Fibroblast of the conjunctiva (primary cell): ENCODE measurements around the gene PRC1.

Experiments used
- DNase-seq: peaks from one replicate; pipeline ENCODE4 v3.0.0-alpha.2; 2010; ENCODE audit warnings: low read depth

Gene PRC1

GRCh38 chr15:90955624-90956273, 38.6 kb downstream of the PRC1 start:
- no peak for DNase-seq

DNA sequence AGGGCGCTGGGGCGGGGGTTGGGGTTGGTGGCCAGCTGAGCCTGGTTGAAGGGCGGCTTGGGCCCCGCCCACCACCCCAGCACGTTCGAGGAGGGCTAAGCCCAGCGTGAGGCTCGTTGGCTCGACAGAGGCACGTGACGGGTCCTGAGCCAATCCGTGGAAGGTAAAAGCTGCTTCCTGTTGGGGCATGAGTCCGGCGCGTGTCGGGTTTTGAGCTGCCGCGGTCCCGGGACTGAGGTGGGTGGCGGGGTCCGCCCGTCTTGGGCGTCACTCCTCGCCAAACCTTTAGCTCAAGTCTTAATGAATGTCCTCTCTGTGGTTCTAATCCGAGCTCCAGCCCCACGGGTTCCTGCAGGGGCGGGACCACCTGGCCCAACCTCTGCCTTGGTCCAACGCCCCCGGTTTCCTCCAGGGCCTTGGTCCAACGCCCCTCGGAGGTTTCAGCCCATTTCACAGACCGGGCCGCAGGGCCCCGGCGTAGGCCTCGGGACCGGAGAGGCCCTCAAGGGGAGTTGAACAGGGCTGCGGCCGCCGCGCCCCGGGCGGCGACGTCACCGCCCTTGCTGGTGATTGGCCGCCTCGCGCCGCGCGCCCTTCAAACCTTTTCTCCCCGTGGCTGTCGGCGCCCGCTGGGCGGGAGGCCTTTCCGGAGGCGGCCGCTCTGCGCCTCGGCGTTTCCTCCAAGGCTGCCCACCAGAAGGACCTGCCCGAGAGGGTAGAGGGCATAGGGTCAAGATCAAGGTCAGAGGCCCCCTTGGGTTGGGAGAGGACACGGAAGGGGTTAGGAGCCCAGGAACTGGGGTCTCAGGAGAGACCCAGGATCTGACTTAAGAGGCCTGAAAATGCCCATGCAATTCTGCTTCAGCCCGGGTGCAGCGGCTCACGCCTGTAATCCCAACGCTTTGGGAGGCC, 39.4 kb downstream of the PRC1 start, which contains the start of gene RCCD1:
TSS of gene RCCD1 (plus strand) at position 173 of the 912 bp plus-strand sequence. CDS start 1,851 bp downstream, outside the sequence.
- DNase-seq: peak; percentile 93

- DNase-seq: no peak
These were observed 40.2 kb downstream of the PRC1 start for GRCh38 chr15:90953947-90954711.

DNA sequence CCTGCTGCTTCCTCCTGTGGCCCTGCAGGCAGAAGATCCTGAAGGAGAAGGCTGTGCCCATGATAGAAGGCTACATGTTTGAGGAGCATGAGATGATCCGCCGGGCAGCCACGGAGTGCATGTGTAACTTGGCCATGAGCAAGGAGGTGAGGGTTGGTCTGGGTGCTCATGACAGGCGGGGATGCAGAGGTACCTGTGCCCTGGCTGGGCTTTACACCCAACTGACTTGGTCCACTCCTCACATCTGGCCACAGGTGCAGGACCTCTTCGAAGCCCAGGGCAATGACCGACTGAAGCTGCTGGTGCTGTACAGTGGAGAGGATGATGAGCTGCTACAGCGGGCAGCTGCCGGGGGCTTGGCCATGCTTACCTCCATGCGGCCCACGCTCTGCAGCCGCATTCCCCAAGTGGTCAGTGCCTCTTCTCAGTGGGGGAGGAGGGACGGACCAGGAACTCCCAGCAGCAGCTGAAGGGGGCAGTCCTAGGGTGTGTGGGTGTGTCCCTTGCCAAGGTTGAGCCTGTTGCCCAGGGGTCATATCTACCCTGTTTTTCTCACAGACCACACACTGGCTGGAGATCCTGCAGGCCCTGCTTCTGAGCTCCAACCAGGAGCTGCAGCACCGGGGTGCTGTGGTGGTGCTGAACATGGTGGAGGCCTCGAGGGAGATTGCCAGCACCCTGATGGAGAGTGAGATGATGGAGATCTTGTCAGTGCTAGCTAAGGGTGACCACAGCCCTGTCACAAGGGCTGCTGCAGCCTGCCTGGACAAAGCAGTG, 41.2 kb downstream of the PRC1 start:
- DNase-seq: no peak

DNA sequence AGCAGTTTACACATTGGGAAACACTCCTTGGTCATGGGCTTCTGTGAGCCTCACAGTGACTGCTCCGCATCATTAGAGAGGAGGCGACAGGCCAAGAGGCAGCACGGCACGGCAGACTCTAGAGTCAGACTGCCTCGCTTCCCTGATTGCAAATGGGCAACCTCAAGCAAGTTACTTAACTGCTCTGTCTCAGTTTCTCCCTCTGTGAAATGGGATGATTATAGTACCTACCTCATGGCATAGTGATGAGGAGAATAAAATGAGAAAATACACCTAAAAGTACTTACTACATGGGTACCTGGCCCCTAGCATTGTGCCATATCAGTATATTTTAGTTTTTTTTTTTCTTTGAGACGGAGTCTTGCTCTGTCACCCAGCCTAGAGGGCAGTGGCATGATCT, 43.7 kb downstream of the PRC1 start:
- no peak for DNase-seq

- no peak for DNase-seq
These were observed 44.2 kb downstream of the PRC1 start for GRCh38 chr15:90949979-90950675.

- DNase-seq: no peak
These were observed 45.8 kb downstream of the PRC1 start for GRCh38 chr15:90948506-90948905.

- no peak for DNase-seq
These were observed 46.6 kb downstream of the PRC1 start for GRCh38 chr15:90947577-90948357.

DNA sequence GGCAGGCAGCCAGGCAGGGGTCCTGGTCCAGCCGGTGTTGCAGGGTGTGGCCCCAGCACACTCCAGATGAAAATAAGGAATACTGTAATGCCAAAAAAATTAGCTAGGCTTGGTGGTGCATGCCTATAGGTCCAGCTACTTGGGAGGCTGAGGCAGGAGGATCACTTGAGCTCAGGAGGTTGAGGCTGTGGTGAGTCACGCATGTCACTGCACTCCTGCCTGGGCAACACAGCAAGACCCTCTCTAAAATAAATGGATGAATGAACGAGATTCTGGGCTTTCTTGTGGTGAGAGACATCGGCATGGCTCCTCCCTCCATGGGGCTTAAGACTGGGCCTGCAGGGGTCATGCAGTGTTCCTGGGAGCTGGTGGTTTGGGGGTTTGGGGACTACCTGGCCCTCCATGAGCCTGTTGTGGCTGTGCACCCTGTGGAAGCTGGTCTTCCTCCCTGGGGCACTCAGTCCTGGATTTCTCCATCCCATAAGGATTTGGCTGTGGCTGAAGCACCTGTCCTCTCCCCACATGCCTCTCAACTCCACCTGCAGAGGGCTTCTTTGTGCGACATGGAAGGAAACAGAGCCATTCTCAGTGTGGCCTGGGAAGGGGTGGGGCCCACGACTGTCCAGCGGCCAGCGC, 47.3 kb downstream of the PRC1 start:
- no peak for DNase-seq

- DNase-seq: no peak
These were observed 47.8 kb downstream of the PRC1 start for GRCh38 chr15:90946538-90946937.

- no peak for DNase-seq
These were observed 49.2 kb downstream of the PRC1 start for GRCh38 chr15:90945091-90945490.

DNA sequence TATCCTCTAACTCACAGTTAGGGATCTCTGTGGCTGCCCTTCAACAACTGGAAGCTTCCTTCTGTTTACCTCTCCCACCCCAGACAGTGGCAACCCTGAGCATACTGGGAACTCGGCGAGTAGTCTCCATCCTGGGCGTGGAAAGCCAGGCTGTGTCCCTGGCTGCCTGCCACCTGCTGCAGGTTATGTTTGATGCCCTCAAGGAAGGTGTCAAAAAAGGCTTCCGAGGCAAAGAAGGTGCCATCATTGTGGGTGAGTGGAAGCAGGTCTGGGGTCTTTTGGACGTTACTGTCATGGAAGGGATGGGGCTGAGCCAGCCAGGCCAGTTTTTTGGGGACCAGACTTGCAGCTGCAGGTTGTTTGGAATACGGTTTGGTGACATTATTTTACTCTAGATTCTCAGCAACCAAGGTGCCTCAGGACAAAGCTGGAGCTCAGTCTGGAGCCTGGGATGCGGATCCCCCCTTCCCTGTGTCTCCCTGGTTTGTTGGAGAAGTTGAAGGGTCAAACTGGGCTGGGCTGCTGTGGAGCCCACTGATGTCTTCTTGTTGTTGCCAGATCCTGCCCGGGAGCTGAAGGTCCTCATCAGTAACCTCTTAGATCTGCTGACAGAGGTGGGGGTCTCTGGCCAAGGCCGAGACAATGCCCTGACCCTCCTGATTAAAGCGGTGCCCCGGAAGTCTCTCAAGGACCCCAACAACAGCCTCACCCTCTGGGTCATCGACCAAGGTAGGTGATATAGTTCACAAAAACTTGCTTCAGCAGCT, 51.8 kb downstream of the PRC1 start:
- DNase-seq: no peak

- no peak for DNase-seq
These were observed 53.3 kb downstream of the PRC1 start for GRCh38 chr15:90941038-90941437.

DNA sequence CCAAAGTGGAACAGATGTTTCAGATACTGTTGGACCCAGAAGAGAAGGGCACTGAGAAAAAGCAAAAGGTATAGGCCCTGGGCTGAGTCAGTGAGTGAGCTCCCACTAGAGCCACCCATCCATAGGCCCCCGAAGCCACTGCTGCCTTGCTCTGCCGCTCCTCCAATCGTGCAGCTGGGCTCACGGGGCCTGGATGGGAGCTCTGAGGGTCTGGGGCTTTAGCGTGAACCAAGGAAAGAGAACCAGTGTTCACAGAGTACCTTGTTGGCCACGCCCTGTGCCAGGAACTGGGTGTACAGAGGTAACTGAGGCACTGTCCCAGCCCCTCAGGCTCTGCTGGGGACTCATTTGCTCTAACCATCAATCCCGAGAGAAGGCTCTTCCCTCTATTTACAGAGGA, 54.6 kb downstream of the PRC1 start:
- no peak for DNase-seq

GRCh38 chr15:90938261-90938660, 56.1 kb downstream of the PRC1 start:
- no peak for DNase-seq

DNA sequence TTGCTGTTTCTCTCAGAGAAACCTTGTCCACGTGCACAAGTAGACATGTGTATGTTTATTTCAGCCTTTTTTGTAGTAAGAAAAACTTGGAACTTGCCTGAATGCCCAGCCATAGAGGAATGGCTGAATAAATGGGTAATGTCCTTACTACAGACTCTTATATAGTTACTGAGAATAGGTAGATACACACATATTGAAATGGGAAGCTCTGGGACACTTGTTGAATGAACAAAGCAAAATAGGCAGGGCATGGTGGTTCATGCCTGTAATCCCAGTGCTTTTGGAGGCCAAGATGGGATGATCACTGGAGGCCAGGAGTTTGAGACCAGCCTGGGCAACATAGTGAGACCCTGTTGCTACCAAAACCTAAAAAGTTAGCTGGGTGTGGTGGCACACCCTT, 57.5 kb downstream of the PRC1 start:
- no peak for DNase-seq

GRCh38 chr15:90934949-90935751, 59.2 kb downstream of the PRC1 start, which contains the start of gene UNC45A:
TSS of gene UNC45A (plus strand) at chr15:90935285. CDS start at chr15:90935325, 40 bp downstream.
- peak; percentile 55 for DNase-seq
